Tibial nerve (tissue), 4 donors: ENCODE results near the gene SRSF9.

Source experiments
- CTCF ChIP-seq, 5 experiments: fragments of 200-600 bp in 3 of 5; fragments of 450-650 bp in 2 of 5; sonication (generic) in 3 of 5; IDR thresholded peaks; one replicate each; pipeline ENCODE4 v1.5.1; 2016 to 2019; ENCODE audit warnings: antibody characterized with exemption in 5 of 5, mild to moderate bottlenecking in 3 of 5, moderate library complexity in 2 of 5
- EP300 ChIP-seq, 2 donors: sonication (generic); formaldehyde crosslinking; IDR thresholded peaks; one replicate each; pipeline ENCODE4 v1.6.1; 2017; ENCODE audit warnings: antibody characterized with exemption in 2 of 2, mild to moderate bottlenecking in 1 of 2

GRCh38 chr12:120495186-120495730 is 25.7 kb upstream of the SRSF9 start:
- no peak for TF ChIP-seq EP300 (IDR thresholded peaks at IDR 0.05)
- TF ChIP-seq CTCF (IDR thresholded peaks at IDR 0.05), result no peak
